Activated CD4-positive, CD25-positive, alpha-beta regulatory T cell (primary cell): ENCODE measurements around the gene CYBB.

Source experiments
- DNase-seq, 4 experiments: peaks; one replicate each; lab custom pipeline; 2025; lab: John Stamatoyannopoulos, UW

CYBB gene

DNA sequence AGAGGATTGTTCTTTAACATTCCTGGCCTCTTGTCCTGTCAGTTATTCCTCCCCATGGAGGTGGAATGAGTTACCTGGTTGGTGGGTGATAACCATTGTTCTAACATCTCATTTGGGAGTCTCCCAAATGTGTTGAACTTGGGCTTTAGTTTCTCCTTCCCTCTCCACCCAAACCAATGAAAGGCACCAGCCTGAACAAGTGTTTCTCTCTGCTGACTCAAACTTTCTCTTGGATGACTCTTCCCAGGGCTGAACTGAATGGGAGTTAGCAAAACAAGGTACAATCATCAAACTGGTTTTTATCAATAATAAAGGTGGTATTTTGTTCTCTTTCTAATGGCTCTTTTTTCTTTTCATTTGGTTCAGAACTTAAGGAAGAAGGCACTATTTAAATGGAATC, 64.8 kb downstream of the CYBB start:
- DNase-seq: no peak

- DNase-seq: no peak
Observed at GRCh38 chrX:37846141-37846540, 66.3 kb downstream of the CYBB start.

DNA sequence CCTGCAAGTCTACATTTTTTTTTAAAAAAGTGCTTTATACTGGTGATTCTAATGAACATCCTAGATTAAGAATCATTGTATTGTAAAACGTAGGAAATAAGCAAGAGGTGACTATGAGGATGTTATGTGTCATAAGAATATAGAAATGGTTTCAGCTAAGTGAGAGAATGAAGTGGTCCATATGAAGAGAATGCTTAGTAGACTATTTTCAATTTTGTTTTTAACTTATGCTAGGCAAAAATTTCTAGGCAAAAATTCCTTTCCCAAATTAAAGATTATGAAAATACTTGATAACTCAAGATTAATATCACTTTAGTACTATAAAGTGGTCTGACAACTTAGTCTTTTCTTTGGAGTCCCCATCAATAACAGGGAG, 66.7 kb downstream of the CYBB start:
- no peak for DNase-seq

DNA sequence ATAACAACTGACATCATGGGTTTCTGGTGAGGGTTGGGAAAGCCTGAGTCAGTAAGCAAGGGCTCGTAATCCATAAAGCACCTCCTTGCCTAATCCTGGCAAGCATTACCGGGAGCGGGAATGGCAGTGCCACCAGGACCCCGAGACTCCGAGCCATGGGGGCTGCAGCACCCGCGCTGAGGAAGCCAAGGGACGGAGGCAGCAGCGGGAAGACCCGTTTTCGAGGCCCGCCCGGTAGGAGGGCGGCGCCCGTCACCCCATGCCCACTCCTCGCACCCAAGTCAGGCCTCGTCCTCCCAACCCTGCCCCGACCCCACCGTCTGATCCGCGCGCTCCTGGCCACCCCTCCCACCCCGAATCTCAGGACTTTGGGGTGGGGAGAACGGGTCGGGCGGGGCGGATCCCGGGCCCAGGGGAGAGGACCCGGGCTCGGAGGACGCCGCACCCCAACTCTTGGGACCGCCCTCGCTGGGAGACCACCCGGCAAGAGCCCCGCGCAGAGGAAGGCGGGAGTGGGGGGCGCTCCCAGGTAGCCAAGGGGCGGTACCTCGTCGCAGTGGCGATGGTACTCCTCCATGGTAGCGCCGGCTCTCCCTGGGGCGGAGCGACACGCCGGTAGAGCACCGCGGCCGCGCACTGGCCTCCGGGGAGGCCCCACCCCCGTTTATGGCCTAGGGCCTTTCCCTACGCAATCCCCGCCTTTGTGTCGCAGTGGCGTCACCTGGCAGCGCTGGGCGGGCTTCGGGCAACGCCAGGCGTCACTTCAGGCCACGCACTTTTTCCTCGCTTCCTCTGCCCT, 67.3 kb downstream of the CYBB start, which contains the start of gene DYNLT3:
TSS of gene DYNLT3 (minus strand) at position 638 of the 799 bp plus-strand sequence. CDS start at position 577, 61 bp downstream.
- peak; percentile 29 to 56 (median 36) for DNase-seq

GRCh38 chrX:37847733-37848197, 67.9 kb downstream of the CYBB start:
- DNase-seq: no peak

GRCh38 chrX:37854148-37854547, 74.3 kb downstream of the CYBB start:
- DNase-seq: no peak

GRCh38 chrX:37854748-37855147, 74.9 kb downstream of the CYBB start:
- no peak for DNase-seq

- DNase-seq: no peak
Observed at GRCh38 chrX:37860721-37861120, 80.9 kb downstream of the CYBB start.

- no peak for DNase-seq
Observed at GRCh38 chrX:37862851-37863250, 83.0 kb downstream of the CYBB start.
